H9 (cell line): ENCODE data around the gene CAMK2B. TPM values are rescaled to one million over a fixed set of nuclear protein-coding genes. Genes with fewer than 3 reads are reported as not detected.
A peak's percentile ranks its signal among the peaks of the same experiment; 100 is the strongest.

Experiments
- DNase-seq: peaks from one replicate; pipeline ENCODE4 v3.0.0-alpha.2; 2017
- H2AFZ ChIP-seq: one replicate; pipeline ENCODE4 v1.6.1; 2013; ENCODE audit warnings: mild to moderate bottlenecking, low read length, control low read depth, moderate library complexity
- H2AK5ac ChIP-seq: 2 replicates; pipeline ENCODE4 v1.6.1; 2013; ENCODE audit warnings: low read length, control low read depth, mixed read lengths; ENCODE audit not compliant: insufficient read length
- H2BK120ac ChIP-seq: one replicate; pipeline ENCODE4 v1.6.1; 2013; ENCODE audit warnings: low read depth, mild to moderate bottlenecking, low read length, control low read depth, inconsistent platforms; ENCODE audit not compliant: poor library complexity, severe bottlenecking
- H2BK12ac ChIP-seq: 2 replicates; pipeline ENCODE4 v1.6.1; 2013; ENCODE audit warnings: low read length, control low read depth, mixed read lengths, low read depth; ENCODE audit not compliant: insufficient read length
- H2BK15ac ChIP-seq: 2 replicates; pipeline ENCODE4 v1.6.1; 2013; ENCODE audit warnings: low read depth, low read length, control low read depth
- H2BK20ac ChIP-seq: one replicate; pipeline ENCODE4 v1.6.1; 2013; ENCODE audit warnings: low read depth, mild to moderate bottlenecking, low read length, control low read depth, inconsistent platforms; ENCODE audit not compliant: poor library complexity, severe bottlenecking
- H2BK5ac ChIP-seq: 2 replicates; pipeline ENCODE4 v1.6.1; 2013; ENCODE audit warnings: low read length, control low read depth, mixed read lengths; ENCODE audit not compliant: insufficient read length
- H3K14ac ChIP-seq: 2 replicates; pipeline ENCODE4 v1.6.1; 2013; ENCODE audit warnings: low read length, control low read depth; ENCODE audit not compliant: insufficient read depth
- H3K18ac ChIP-seq: 2 replicates; pipeline ENCODE4 v1.6.1; 2013; ENCODE audit warnings: low read depth, mild to moderate bottlenecking, mixed read lengths, low read length, control low read depth; ENCODE audit not compliant: insufficient read length
- H3K23ac ChIP-seq: 2 replicates; pipeline ENCODE4 v1.6.1; 2013; ENCODE audit warnings: low read length, control low read depth, mixed read lengths, low read depth; ENCODE audit not compliant: insufficient read length
- H3K23me2 ChIP-seq: 2 replicates; pipeline ENCODE4 v1.6.1; 2013; ENCODE audit warnings: low read depth, mild to moderate bottlenecking, mixed read lengths, low read length, control low read depth; ENCODE audit not compliant: insufficient read length, poor library complexity, severe bottlenecking
- H3K27ac ChIP-seq: 2 replicates; pipeline ENCODE4 v1.5.1; 2013; ENCODE audit warnings: low read length, control low read depth, mixed read lengths, low read depth; ENCODE audit not compliant: insufficient read length
- H3K27me3 ChIP-seq: 2 replicates; pipeline ENCODE4 v1.6.1; 2013; ENCODE audit warnings: low read length, control low read depth, inconsistent platforms; ENCODE audit not compliant: insufficient read depth
- H3K4ac ChIP-seq: 2 replicates; pipeline ENCODE4 v1.6.1; 2013; ENCODE audit warnings: low read depth, mild to moderate bottlenecking, control low read depth, inconsistent platforms, low read length, moderate library complexity
- H3K4me1 ChIP-seq: 2 replicates; pipeline ENCODE4 v1.6.1; 2013; ENCODE audit warnings: low read length, control low read depth, inconsistent platforms; ENCODE audit not compliant: insufficient read depth
- H3K4me2 ChIP-seq: 2 replicates; pipeline ENCODE4 v1.6.1; 2013; ENCODE audit warnings: low read length, control low read depth, mixed read lengths; ENCODE audit not compliant: insufficient read length, insufficient read depth
- H3K56ac ChIP-seq: 2 replicates; pipeline ENCODE4 v1.6.1; 2013; ENCODE audit warnings: low read depth, mild to moderate bottlenecking, mixed read lengths, low read length, control low read depth; ENCODE audit not compliant: insufficient read length
- H3K79me1 ChIP-seq: 2 replicates; pipeline ENCODE4 v1.6.1; 2013; ENCODE audit warnings: low read depth, mild to moderate bottlenecking, moderate library complexity, low read length, control low read depth, inconsistent platforms; ENCODE audit not compliant: insufficient read depth, poor library complexity, severe bottlenecking
- H3K79me2 ChIP-seq: 2 replicates; pipeline ENCODE4 v1.6.1; 2013; ENCODE audit warnings: low read length, control low read depth, inconsistent platforms; ENCODE audit not compliant: insufficient read depth
- H3K9ac ChIP-seq: 2 replicates; pipeline ENCODE4 v1.6.1; 2013; ENCODE audit warnings: low read length, control low read depth, mixed read lengths; ENCODE audit not compliant: insufficient read length; ENCODE audit errors: extremely low read depth
- H3K9me3 ChIP-seq: one replicate; pipeline ENCODE4 v1.6.1; 2013; ENCODE audit warnings: low read depth, low read length, inconsistent platforms; ENCODE audit not compliant: control insufficient read depth
- H3T11ph ChIP-seq: one replicate; pipeline ENCODE4 v1.6.1; 2013; ENCODE audit warnings: mild to moderate bottlenecking, low read length, control low read depth, inconsistent platforms
- H4K20me1 ChIP-seq: one replicate; pipeline ENCODE4 v1.6.1; 2013; ENCODE audit not compliant: control insufficient read depth, insufficient read length, insufficient read depth
- H4K5ac ChIP-seq: 2 replicates; pipeline ENCODE4 v1.6.1; 2013; ENCODE audit warnings: low read depth, mild to moderate bottlenecking, mixed read lengths, low read length, control low read depth; ENCODE audit not compliant: insufficient read length
- H4K8ac ChIP-seq: replicated peaks from 2 replicates; pipeline ENCODE4 v1.6.1; 2013; ENCODE audit warnings: low read length, control low read depth, mixed read lengths, low read depth; ENCODE audit not compliant: insufficient read length
- H4K91ac ChIP-seq: 2 replicates; pipeline ENCODE4 v1.6.1; 2013; ENCODE audit warnings: low read depth, mild to moderate bottlenecking, moderate library complexity, mixed read lengths, low read length, control low read depth; ENCODE audit not compliant: insufficient read length
- H3K27ac Mint-ChIP-seq, 3 experiments: 2 replicates in 2 of 3; 3 replicates in 1 of 3; pipeline ENCODE4 v1.8.0; 2020 to 2021; ENCODE audit warnings: mixed read lengths in 3 of 3, mild to moderate bottlenecking in 1 of 3, moderate library complexity in 1 of 3
- H3K27me3 Mint-ChIP-seq: 2 replicates; pipeline ENCODE4 v1.8.0; 2021; ENCODE audit warnings: low read depth, mild to moderate bottlenecking, moderate library complexity, mixed read lengths
- H3K36me3 Mint-ChIP-seq, 3 experiments: 2 replicates in 2 of 3; 3 replicates in 1 of 3; pipeline ENCODE4 v1.8.0; 2020 to 2021; ENCODE audit warnings: low read depth in 3 of 3, mixed read lengths in 3 of 3; ENCODE audit not compliant: insufficient read depth in 1 of 3
- H3K4me1 Mint-ChIP-seq, 2 experiments: 2 replicates each; pipeline ENCODE4 v1.8.0; 2020; ENCODE audit warnings: mixed read lengths in 2 of 2
- H3K4me3 Mint-ChIP-seq, 2 experiments: 2 replicates in 1 of 2; 3 replicates in 1 of 2; pipeline ENCODE4 v1.8.0; 2020 to 2021; ENCODE audit warnings: mild to moderate bottlenecking in 2 of 2, mixed read lengths in 2 of 2, moderate library complexity in 1 of 2
- H3K9me3 Mint-ChIP-seq, 2 experiments: 2 replicates in 1 of 2; 3 replicates in 1 of 2; pipeline ENCODE4 v1.8.0; 2020; ENCODE audit warnings: mild to moderate bottlenecking in 2 of 2, mixed read lengths in 2 of 2, moderate library complexity in 1 of 2
- CTCF ChIP-seq: fragments of 200-600 bp; sonication (generic); conservative IDR thresholded peaks from 3 replicates; pipeline ENCODE4 v1.8.0; 2021; ENCODE audit warnings: antibody characterized with exemption, mild to moderate bottlenecking
- WGBS: extraction: QIAGEN DNeasy Blood & Tissue Kit; methylation state at CpG from one replicate; pipeline ENCODE4 v1.1.7; 2013; ENCODE audit warnings: missing lambda C conversion rate, low lambda C conversion rate, mixed read lengths; ENCODE audit not compliant: insufficient read length; ENCODE audit errors: extremely low coverage; 5-methylcytosine and 5-hydroxymethylcytosine counted together
- total RNA-seq: library from RNA; stranded (reverse); gene quantifications from 2 replicates; pipeline ENCODE4 v1.2.1, GENCODE V29; 2021

Gene CAMK2B
- total RNA-seq, 1 experiment from 2014 or later: 0.17 TPM

GRCh38 chr7:44236333-44236728, 89.1 kb downstream of the CAMK2B start:
- Histone ChIP-seq H4K5ac (no peak overlapping the region), H3K9me3 (no peaks in the 10 kb centered on the region), H3K23ac (no peak overlapping the region), H4K20me1 (peaks cover 3% of the 10 kb centered on the region), H2BK20ac (no peak overlapping the region), H2AFZ (no peak overlapping the region), H4K8ac (no peak overlapping the region), H2AK5ac (no peak overlapping the region), H3K79me1 (no peaks in the 10 kb centered on the region), H3K79me2 (no peaks in the 10 kb centered on the region), H3K4me1 (no peaks in the 10 kb centered on the region), H3K27ac (no peak overlapping the region), H2BK120ac (no peak overlapping the region), H3K4me2 (no peak overlapping the region), H3K23me2 (no peaks in the 10 kb centered on the region), H3K56ac (no peak overlapping the region), H4K91ac (no peak overlapping the region), H3K18ac (no peak overlapping the region), H2BK5ac (no peak overlapping the region), H2BK15ac (no peak overlapping the region), H3K27me3 (no peaks in the 10 kb centered on the region), H2BK12ac (no peak overlapping the region), H3K4ac (no peak overlapping the region), H3K9ac (no peak overlapping the region), H3K14ac (no peak overlapping the region), H3T11ph (no peak overlapping the region)
- Mint-ChIP-seq H3K27ac (peak overlapping the region in 1 of 3 experiments; percentile 35; a peak in 1 of 7 replicates), H3K4me3 (no peak overlapping the region), H3K36me3 (peaks cover 0 to 1% (median 0%) of the 10 kb centered on the region in 3 experiments; a peak in 1 of 7 replicates), H3K27me3 (no peaks in the 10 kb centered on the region; the same call in 1 of the 2 replicates), H3K9me3 (no peaks in the 10 kb centered on the region), H3K4me1 (peaks cover 9 to 18% of the 10 kb centered on the region in 2 experiments)
- peak; percentile 67 for DNase-seq
- peak; percentile 44; the same call in 2 of the 3 replicates for TF ChIP-seq CTCF
- no CpG with 5 or more reads among the region's 4 CpGs for WGBS
